GM12878 (cell line): Measurements from ENCODE around the gene DIP2B. TPM values are rescaled to one million over a fixed set of nuclear protein-coding genes. Genes with fewer than 3 reads are reported as not detected.

Source experiments
- ATF7 ChIP-seq: fragments of 450-650 bp; IDR thresholded peaks from 2 replicates; pipeline ENCODE4 v1.6.1; 2016; ENCODE audit warnings: low read depth, mild to moderate bottlenecking
- CTCF ChIP-seq, 3 experiments: IDR thresholded peaks in 2 of 3; conservative IDR thresholded peaks in 1 of 3; 2 replicates each; pipeline ENCODE4 v1.5.1; 2011; ENCODE audit warnings: low read depth in 3 of 3, low read length in 3 of 3, mild to moderate bottlenecking in 3 of 3, control low read depth in 2 of 3, moderate library complexity in 2 of 3, inconsistent platforms in 1 of 3, mixed read lengths in 1 of 3; ENCODE audit not compliant: control insufficient read depth in 2 of 3, insufficient read depth in 1 of 3; ENCODE audit errors: extremely low read depth in 1 of 3
- ELK1 ChIP-seq: IDR thresholded peaks from 2 replicates; pipeline ENCODE4 v1.6.1; 2012; ENCODE audit warnings: low read depth, low read length, improper control_type of control experiment
- GABPA ChIP-seq: IDR thresholded peaks from 2 replicates; pipeline ENCODE4 v1.6.1; 2014; ENCODE audit warnings: antibody characterized with exemption, low read depth, mild to moderate bottlenecking, inconsistent platforms
- HDGF ChIP-seq: fragments of 450-650 bp; IDR thresholded peaks from 2 replicates; pipeline ENCODE4 v1.6.1; 2016; ENCODE audit warnings: antibody characterized with exemption
- LARP7 ChIP-seq: fragments of 450-650 bp; IDR thresholded peaks from 2 replicates; pipeline ENCODE4 v1.6.1; 2017; ENCODE audit warnings: mild to moderate bottlenecking
- MEF2B ChIP-seq: fragments of 450-650 bp; IDR thresholded peaks from 2 replicates; pipeline ENCODE4 v1.6.1; 2018; ENCODE audit warnings: mild to moderate bottlenecking, moderate library complexity; ENCODE audit not compliant: partially characterized antibody, poor library complexity, severe bottlenecking
- MXI1 ChIP-seq: fragments of 150-350 bp; IDR thresholded peaks from 2 replicates; pipeline ENCODE4 v1.6.1; 2011; ENCODE audit warnings: low read depth, mild to moderate bottlenecking, inconsistent platforms, low read length, improper control_type of control experiment
- NR2C1 ChIP-seq: fragments of 450-650 bp; IDR thresholded peaks from 2 replicates; pipeline ENCODE4 v1.6.1; 2017; ENCODE audit warnings: antibody characterized with exemption, mild to moderate bottlenecking, moderate library complexity
- PAX8 ChIP-seq: fragments of 450-650 bp; IDR thresholded peaks from 2 replicates; pipeline ENCODE4 v1.6.1; 2017; ENCODE audit warnings: mild to moderate bottlenecking, moderate library complexity
- POLR2A ChIP-seq: IDR thresholded peaks from 2 replicates; pipeline ENCODE4 v1.6.1; 2011; ENCODE audit warnings: low read depth, mild to moderate bottlenecking, low read length
- RB1 ChIP-seq: fragments of 450-650 bp; formaldehyde crosslinking; IDR thresholded peaks from 2 replicates; pipeline ENCODE4 v1.6.1; 2017; ENCODE audit warnings: mild to moderate bottlenecking, borderline replicate concordance
- RFX5 ChIP-seq: IDR thresholded peaks from 2 replicates; pipeline ENCODE4 v1.6.1; 2011; ENCODE audit warnings: low read depth, low read length, improper control_type of control experiment
- SMAD1 ChIP-seq: fragments of 450-650 bp; IDR thresholded peaks from 2 replicates; pipeline ENCODE4 v1.6.1; 2018; ENCODE audit warnings: mild to moderate bottlenecking, low read depth; ENCODE audit not compliant: partially characterized antibody
- SREBF1 ChIP-seq: IDR thresholded peaks from 2 replicates; pipeline ENCODE4 v1.6.1; 2012; ENCODE audit warnings: mild to moderate bottlenecking, low read length
- YY1 ChIP-seq: IDR thresholded peaks from 2 replicates; pipeline ENCODE4 v1.6.1; 2011; ENCODE audit warnings: low read depth, mild to moderate bottlenecking, low read length
- ZBTB11 ChIP-seq: fragments of 450-650 bp; formaldehyde crosslinking; IDR thresholded peaks from 2 replicates; pipeline ENCODE4 v1.5.0; 2022; ENCODE audit warnings: mild to moderate bottlenecking, missing genetic modification characterization
- ZNF217 ChIP-seq: fragments of 450-650 bp; IDR thresholded peaks from 2 replicates; pipeline ENCODE4 v1.6.1; 2017; ENCODE audit warnings: antibody characterized with exemption, mild to moderate bottlenecking
- ZNF687 ChIP-seq: fragments of 450-650 bp; IDR thresholded peaks from 2 replicates; pipeline ENCODE4 v1.6.1; 2017; ENCODE audit warnings: mild to moderate bottlenecking, moderate library complexity
- ZZZ3 ChIP-seq: IDR thresholded peaks from 2 replicates; pipeline ENCODE4 v1.6.1; 2011; ENCODE audit warnings: low read depth; ENCODE audit not compliant: control insufficient read depth, insufficient read length
- polyA plus RNA-seq, 11 experiments: library from polyadenylated mRNA; depleted of rRNA in 4 of 11; unstranded in 6 of 11; stranded (reverse) in 5 of 11; fragments of >200 nt; fragmentation: Nextera tagmentation in 4 of 11; fragmentation: Illumina TruSeq in 1 of 11; extraction: Ambion mirVana in 4 of 11; extraction: Trizol in 1 of 11; gene quantifications; 1 replicate in 1 of 11; 2 replicates in 10 of 11; pipeline versions ENCODE4 v1.2.1 to v1.2.3, GENCODE V29; 2011 to 2016; ENCODE audit warnings: inconsistent platforms in 2 of 11, missing spikeins in 2 of 11, low read depth in 1 of 11
- total RNA-seq, 4 experiments: library from RNA; depleted of rRNA in 3 of 4; stranded (reverse); fragments of >200 nt in 3 of 4; fragmentation: Illumina TruSeq in 1 of 4; extraction: Trizol in 1 of 4; gene quantifications; 2 replicates each; pipeline versions ENCODE4 v1.2.1 to v1.2.3, GENCODE V29; 2013 to 2021

Gene DIP2B
- total and polyA plus RNA-seq, 10 of the 15 experiments (the other 5 are each of a cell fraction or from before 2014, with no cell fraction given): 4.5 to 30.0 (median 18.6) TPM

DNA sequence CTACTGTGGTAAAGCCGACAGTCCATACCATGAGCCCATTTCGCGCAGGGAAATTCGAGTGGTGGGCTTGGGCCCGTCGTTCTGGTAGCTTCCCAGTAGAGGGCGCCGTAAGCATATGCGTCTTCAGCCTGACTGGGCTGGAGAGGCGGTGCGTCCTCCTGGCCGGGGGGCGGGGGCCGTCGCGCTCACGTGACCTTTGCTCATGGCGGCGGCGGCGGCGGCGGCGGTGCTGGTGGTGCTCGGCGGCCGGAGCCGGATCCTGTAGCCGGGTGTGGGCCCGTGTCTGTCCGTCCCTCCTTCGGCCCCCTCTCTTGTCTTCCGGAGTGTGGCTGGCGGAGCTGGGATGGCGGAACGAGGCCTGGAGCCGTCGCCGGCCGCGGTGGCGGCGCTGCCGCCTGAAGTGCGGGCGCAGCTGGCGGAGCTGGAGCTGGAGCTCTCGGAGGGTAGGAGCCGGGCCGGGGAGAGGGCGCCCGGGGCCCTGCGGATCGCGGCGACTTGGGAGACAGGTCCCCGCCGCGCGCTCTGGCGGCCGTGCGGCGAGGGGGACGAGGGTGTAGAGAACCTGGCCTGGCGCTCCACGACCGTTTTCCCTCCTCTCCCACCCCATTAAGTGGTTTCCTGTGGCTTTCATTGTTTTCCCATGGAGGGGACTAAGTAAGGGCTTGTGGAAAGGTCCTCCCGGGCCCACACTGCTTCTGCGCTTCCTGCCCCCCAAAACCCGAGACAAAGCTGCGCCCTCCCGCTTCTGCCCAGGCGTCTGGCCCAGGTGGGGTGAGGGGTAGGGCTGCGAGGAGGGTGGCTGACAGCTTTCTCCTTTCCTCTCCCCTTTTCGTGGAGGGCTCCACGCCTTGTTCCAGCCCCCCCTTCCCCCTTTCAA, at the start of gene DIP2B (continued):
- TF ChIP-seq ZNF687: no peak
- peak; percentile 22; the same call in 1 of the 2 replicates for TF ChIP-seq ELK1
- TF ChIP-seq RB1: no peak
- TF ChIP-seq PAX8: no peak
- no peak for TF ChIP-seq ZZZ3
- 0 out of 2 replicates have a peak, but pooled peaks have one; percentile 19 for TF ChIP-seq MXI1
- peak; percentile 90 to 95 (median 93); a peak in 5 of 6 replicates for TF ChIP-seq CTCF (IDR thresholded peaks at IDR 0.05 in 2 of 3, conservative IDR thresholded peaks at IDR 0.05 in 1 of 3; ENCODE audit: control insufficient read depth in 2 of 3, extremely low read depth in 1 of 3, insufficient read depth in 1 of 3, low read depth in 3 of 3, low read length in 3 of 3)
- no peak for TF ChIP-seq SMAD1
- TF ChIP-seq POLR2A: peak; percentile 85
- TF ChIP-seq ATF7: no peak
- no peak for TF ChIP-seq HDGF
- TF ChIP-seq MEF2B: peak; percentile 40
- TF ChIP-seq LARP7: peak; percentile 88
- 0 out of 2 replicates have a peak, but pooled peaks have one; percentile 53 for TF ChIP-seq ZNF217
- no peak for TF ChIP-seq SREBF1
- no peak for TF ChIP-seq RFX5
- 0 out of 2 replicates have a peak, but pooled peaks have one; percentile 41 for TF ChIP-seq ZBTB11 (CRISPR knock-in tag)
- TF ChIP-seq NR2C1: 0 out of 2 replicates have a peak, but pooled peaks have one; percentile 4
- peak; percentile 92 for TF ChIP-seq YY1
- peak; percentile 75 for TF ChIP-seq GABPA
